ENCODE results near the gene SIAH1.
A peak's percentile ranks its signal among the peaks of the same experiment; 100 is the strongest.
"Not testable (repeated sequence)": the region's sequence is repeated elsewhere in the genome, so short reads cannot be mapped to it uniquely, and the experiment has no call there.

Gene SIAH1

GRCh38 chr16:48392407-48392806 lies 7.2 kb upstream of the SIAH1 start:
- no peak for DNase-seq

- no peak for DNase-seq
Measured at GRCh38 chr16:48386559-48387312, 1.5 kb upstream of the SIAH1 start.

GRCh38 chr16:48384520-48385252 lies 527 bp downstream of the SIAH1 start:
- DNase-seq = peak; percentile 58 to 70

GRCh38 chr16:48383877-48384519 lies 1.2 kb downstream of the SIAH1 start:
- no peak for DNase-seq

- DNase-seq = no peak
Measured at GRCh38 chr16:48383009-48383876, 2.0 kb downstream of the SIAH1 start.

- no peak for DNase-seq
Measured at GRCh38 chr16:48382131-48382530, 3.1 kb downstream of the SIAH1 start.

GRCh38 chr16:48381201-48381600 lies 4.0 kb downstream of the SIAH1 start:
- DNase-seq = no peak

GRCh38 chr16:48378836-48379235 lies 6.4 kb downstream of the SIAH1 start:
- no peak for DNase-seq

GRCh38 chr16:48378276-48378675 lies 6.9 kb downstream of the SIAH1 start:
- no peak for DNase-seq

- not testable (repeated sequence) for DNase-seq
Measured at GRCh38 chr16:48377301-48377700, 7.9 kb downstream of the SIAH1 start.

GRCh38 chr16:48374255-48374654 lies 11.0 kb downstream of the SIAH1 start:
- no peak for DNase-seq

GRCh38 chr16:48373258-48374029 lies 11.8 kb downstream of the SIAH1 start:
- DNase-seq = no peak

- no peak for DNase-seq
Measured at GRCh38 chr16:48372744-48373143, 12.5 kb downstream of the SIAH1 start.

- DNase-seq = no peak
Measured at GRCh38 chr16:48371393-48371780, 13.8 kb downstream of the SIAH1 start.

GRCh38 chr16:48370668-48371392 lies 14.4 kb downstream of the SIAH1 start:
- DNase-seq = not testable (repeated sequence)

GRCh38 chr16:48370229-48370628 lies 15.0 kb downstream of the SIAH1 start:
- DNase-seq = no peak

GRCh38 chr16:48369765-48370164 lies 15.4 kb downstream of the SIAH1 start:
- DNase-seq = no peak

- no peak for DNase-seq
Measured at GRCh38 chr16:48367441-48368049, 17.7 kb downstream of the SIAH1 start.

GRCh38 chr16:48366165-48367093 lies 18.8 kb downstream of the SIAH1 start:
- peak; percentile 64 to 66 for DNase-seq

All from SHP77 (cell line).